Spinal cord (tissue), 10 donors: ENCODE measurements around the gene SLC7A10. TPM values are rescaled to one million over a fixed set of nuclear protein-coding genes. Genes with fewer than 3 reads are reported as not detected.

ENCODE experiments used
- DNase-seq, 6 donors: peaks; one replicate each; pipeline versions ENCODE4 v3.0.0 to v3.0.0-alpha.2; 2013 to 2015; ENCODE audit warnings: low spot score in 6 of 6, low read depth in 4 of 6
- H3K27ac ChIP-seq: one replicate; pipeline ENCODE4 v1.5.1; 2013; ENCODE audit warnings: low read depth, low read length, control low read depth
- H3K27me3 ChIP-seq: one replicate; pipeline ENCODE4 v1.6.1; 2013; ENCODE audit warnings: low read length; ENCODE audit not compliant: control insufficient read depth, insufficient read depth
- H3K36me3 ChIP-seq: one replicate; pipeline ENCODE4 v1.6.1; 2013; ENCODE audit warnings: low read length; ENCODE audit not compliant: control insufficient read depth, insufficient read depth
- H3K4me1 ChIP-seq: one replicate; pipeline ENCODE4 v1.6.1; 2013; ENCODE audit warnings: low read length; ENCODE audit not compliant: control insufficient read depth, insufficient read depth
- H3K4me3 ChIP-seq: one replicate; pipeline ENCODE4 v1.5.1; 2013; ENCODE audit warnings: low read depth, low read length, control low read depth
- H3K9me3 ChIP-seq: one replicate; pipeline ENCODE4 v1.6.1; 2013; ENCODE audit warnings: low read length; ENCODE audit not compliant: control insufficient read depth, insufficient read depth
- WGBS: methylation state at CpG from one replicate; pipeline ENCODE4 v1.1.5; 2013; ENCODE audit warnings: missing lambda C conversion rate; ENCODE audit not compliant: insufficient coverage; 5-methylcytosine and 5-hydroxymethylcytosine counted together
- polyA plus RNA-seq, 2 donors: library from polyadenylated mRNA; unstranded; fragments of 120-200 nt; gene quantifications; one replicate each; pipeline ENCODE4 v1.2.1, GENCODE V29; 2013; ENCODE audit not compliant: insufficient read length in 2 of 2
- total RNA-seq, 2 donors: library from RNA; depleted of rRNA in 1 of 2; stranded (reverse); fragments of 120-200 nt in 1 of 2; fragments of >200 nt in 1 of 2; gene quantifications; one replicate each; pipeline versions ENCODE4 v1.2.3 to v1.2.4, GENCODE V29; 2013 to 2014
- donor health status: healthy.

The SLC7A10 gene
- total and polyA plus RNA-seq, 4 donors = 3.8 to 43.2 (median 19.9) TPM

GRCh38 chr19:33255781-33256180 is 30.1 kb upstream of the SLC7A10 start:
- peaks cover 2% of the 10 kb centered on the region for H3K4me1 ChIP-seq
- no peak overlapping the region for H3K27ac ChIP-seq
- no peak for DNase-seq
- no peaks in the 10 kb centered on the region for H3K9me3 ChIP-seq
- no peaks in the 10 kb centered on the region for H3K36me3 ChIP-seq
- 83% methylated on average over 7 of the region's 7 CpGs for WGBS
- H3K4me3 ChIP-seq = no peak overlapping the region
- no peaks in the 10 kb centered on the region for H3K27me3 ChIP-seq

DNA sequence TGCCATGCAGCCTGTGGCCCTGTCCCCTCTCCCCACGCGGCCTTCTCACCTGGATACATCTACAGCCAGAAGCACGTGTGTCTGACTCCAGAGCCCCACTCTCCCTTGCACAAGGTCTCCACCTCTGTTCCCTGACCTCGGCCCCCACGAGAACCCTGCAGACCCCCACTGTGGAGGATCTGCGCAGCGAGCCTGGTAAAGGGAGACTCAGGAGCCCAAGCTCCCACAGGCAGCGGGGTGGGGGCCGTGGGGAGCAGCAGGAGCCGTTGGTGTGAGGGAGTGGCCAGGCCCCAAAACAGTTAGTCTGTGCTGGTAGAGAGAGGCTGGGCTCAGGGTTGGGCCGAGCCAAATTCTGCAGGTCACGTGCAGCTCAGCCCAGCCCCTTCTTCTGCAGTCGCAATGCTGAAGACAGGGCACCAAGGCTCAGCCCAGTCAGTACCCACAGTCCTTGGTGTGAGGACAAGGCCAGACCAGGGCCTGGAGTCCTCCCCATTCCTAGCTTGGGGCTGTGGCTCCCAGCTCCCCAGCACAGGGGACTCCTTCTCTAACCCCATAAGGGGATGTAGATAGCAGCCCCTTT is 28.7 kb upstream of the SLC7A10 start:
- H3K27me3 ChIP-seq = no peaks in the 10 kb centered on the region
- 73% methylated on average over 13 of the region's 13 CpGs for WGBS
- H3K27ac ChIP-seq = no peak overlapping the region

GRCh38 chr19:33252971-33253370 is 27.3 kb upstream of the SLC7A10 start:
- no peak overlapping the region for H3K4me3 ChIP-seq
- DNase-seq = no peak
- H3K9me3 ChIP-seq = no peaks in the 10 kb centered on the region
- H3K27me3 ChIP-seq = no peaks in the 10 kb centered on the region
- H3K36me3 ChIP-seq = no peaks in the 10 kb centered on the region
- no peak overlapping the region for H3K27ac ChIP-seq
- peaks cover 2% of the 10 kb centered on the region for H3K4me1 ChIP-seq
- 83% methylated on average over 8 of the region's 8 CpGs for WGBS

More for the DNA sequence above, 28.7 kb upstream of the SLC7A10 start:
- Histone ChIP-seq H3K9me3 (no peaks in the 10 kb centered on the region), H3K4me1 (peaks cover 2% of the 10 kb centered on the region), H3K36me3 (no peaks in the 10 kb centered on the region), H3K4me3 (no peak overlapping the region)
- no peak for DNase-seq

GRCh38 chr19:33252418-33252962 is 26.8 kb upstream of the SLC7A10 start:
- Histone ChIP-seq H3K4me3 (no peak overlapping the region), H3K27me3 (no peaks in the 10 kb centered on the region)
- 100% methylated on average over 2 of the region's 4 CpGs for WGBS

GRCh38 chr19:33251526-33252090 is 26.0 kb upstream of the SLC7A10 start:
- 73% methylated on average over 15 of the region's 17 CpGs for WGBS
- Histone ChIP-seq H3K27me3 (no peaks in the 10 kb centered on the region), H3K9me3 (no peaks in the 10 kb centered on the region), H3K36me3 (no peaks in the 10 kb centered on the region), H3K4me1 (peaks cover 2% of the 10 kb centered on the region), H3K4me3 (no peak overlapping the region), H3K27ac (no peak overlapping the region)
- no peak for DNase-seq

More at GRCh38 chr19:33252418-33252962, 26.8 kb upstream of the SLC7A10 start:
- no peaks in the 10 kb centered on the region for H3K36me3 ChIP-seq
- no peaks in the 10 kb centered on the region for H3K9me3 ChIP-seq
- peaks cover 2% of the 10 kb centered on the region for H3K4me1 ChIP-seq
- no peak for DNase-seq
- no peak overlapping the region for H3K27ac ChIP-seq

- no peaks in the 10 kb centered on the region for H3K27me3 ChIP-seq
- WGBS = 51% methylated on average over 10 of the region's 12 CpGs
- no peak overlapping the region for H3K27ac ChIP-seq
- DNase-seq = no peak
- H3K4me3 ChIP-seq = no peak overlapping the region
- no peaks in the 10 kb centered on the region for H3K36me3 ChIP-seq
- H3K9me3 ChIP-seq = no peaks in the 10 kb centered on the region
- no peaks in the 10 kb centered on the region for H3K4me1 ChIP-seq
Measured at GRCh38 chr19:33251076-33251475, 25.4 kb upstream of the SLC7A10 start.

GRCh38 chr19:33250500-33250899 is 24.9 kb upstream of the SLC7A10 start:
- Histone ChIP-seq H3K4me1 (no peaks in the 10 kb centered on the region), H3K27me3 (no peaks in the 10 kb centered on the region), H3K36me3 (no peaks in the 10 kb centered on the region), H3K27ac (no peak overlapping the region), H3K4me3 (no peak overlapping the region), H3K9me3 (peaks cover 2% of the 10 kb centered on the region)
- 100% methylated on average over 1 of the region's 1 CpG for WGBS
- DNase-seq = no peak

GRCh38 chr19:33249740-33250366 is 24.2 kb upstream of the SLC7A10 start:
- WGBS = 83% methylated on average over 3 of the region's 3 CpGs
- no peak overlapping the region for H3K4me3 ChIP-seq
- no peaks in the 10 kb centered on the region for H3K4me1 ChIP-seq
- no peaks in the 10 kb centered on the region for H3K36me3 ChIP-seq
- DNase-seq = no peak
- H3K9me3 ChIP-seq = peaks cover 2% of the 10 kb centered on the region
- no peak overlapping the region for H3K27ac ChIP-seq
- no peaks in the 10 kb centered on the region for H3K27me3 ChIP-seq

GRCh38 chr19:33248954-33249613 is 23.4 kb upstream of the SLC7A10 start:
- H3K27ac ChIP-seq = no peak overlapping the region
- no peak for DNase-seq
- 65% methylated on average over 28 of the region's 28 CpGs for WGBS

More at GRCh38 chr19:33248954-33249613, 23.4 kb upstream of the SLC7A10 start:
- Histone ChIP-seq H3K4me1 (no peaks in the 10 kb centered on the region), H3K27me3 (no peaks in the 10 kb centered on the region), H3K9me3 (peaks cover 2% of the 10 kb centered on the region), H3K4me3 (no peak overlapping the region), H3K36me3 (no peaks in the 10 kb centered on the region)
